GM12873 (cell line): ENCODE results near the gene C1orf35.

Source experiments
- CTCF ChIP-seq: IDR thresholded peaks from 2 replicates; pipeline ENCODE4 v1.5.1; 2012; ENCODE audit warnings: low read depth, mild to moderate bottlenecking, moderate library complexity, low read length, control low read depth; ENCODE audit not compliant: insufficient read depth; ENCODE audit errors: missing control alignments

Gene C1orf35

DNA sequence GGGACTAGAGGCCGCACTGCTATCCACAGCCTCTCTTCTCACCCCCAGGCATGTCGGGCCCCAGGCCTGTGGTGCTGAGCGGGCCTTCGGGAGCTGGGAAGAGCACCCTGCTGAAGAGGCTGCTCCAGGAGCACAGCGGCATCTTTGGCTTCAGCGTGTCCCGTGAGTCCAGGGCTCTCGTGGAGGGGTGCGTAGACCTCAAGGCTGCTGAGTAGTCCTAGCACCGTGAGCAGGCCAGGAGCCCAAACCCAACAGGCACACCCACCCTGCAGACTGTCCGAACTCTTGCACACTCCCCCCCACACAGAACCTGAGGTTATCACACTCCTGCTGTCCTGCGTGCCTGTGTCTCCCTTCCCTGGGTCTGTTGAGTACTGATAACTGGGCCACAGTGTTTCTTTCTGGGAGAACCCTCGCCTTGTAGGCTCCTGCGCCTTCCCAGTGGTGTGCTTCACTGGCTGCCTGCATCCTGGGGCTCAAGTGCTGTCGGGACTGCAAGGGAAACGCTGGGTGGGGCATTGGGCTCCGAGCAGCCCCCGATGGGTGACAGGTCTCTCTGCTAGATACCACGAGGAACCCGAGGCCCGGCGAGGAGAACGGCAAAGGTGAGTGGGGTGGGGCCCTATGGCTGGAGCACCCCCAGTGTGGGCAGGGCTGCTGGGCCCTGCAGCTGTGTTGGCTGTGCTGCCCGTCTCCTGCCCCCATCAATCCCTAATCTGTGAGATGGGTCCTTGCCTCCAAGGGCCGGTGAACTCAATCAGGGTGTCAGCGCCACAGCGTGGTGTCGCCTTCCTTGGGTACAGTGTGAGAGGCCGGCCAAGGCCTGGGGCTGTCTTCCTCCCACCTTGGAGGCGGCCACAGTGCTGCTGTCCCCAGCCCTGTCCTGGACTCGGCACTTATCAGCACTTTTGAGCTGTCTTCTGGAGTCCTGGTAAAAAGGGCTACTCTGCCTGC, 42.6 kb upstream of the C1orf35 start:
- TF ChIP-seq CTCF: no peak

GRCh38 chr1:228144993-228145343, 41.8 kb upstream of the C1orf35 start:
- TF ChIP-seq CTCF: no peak

DNA sequence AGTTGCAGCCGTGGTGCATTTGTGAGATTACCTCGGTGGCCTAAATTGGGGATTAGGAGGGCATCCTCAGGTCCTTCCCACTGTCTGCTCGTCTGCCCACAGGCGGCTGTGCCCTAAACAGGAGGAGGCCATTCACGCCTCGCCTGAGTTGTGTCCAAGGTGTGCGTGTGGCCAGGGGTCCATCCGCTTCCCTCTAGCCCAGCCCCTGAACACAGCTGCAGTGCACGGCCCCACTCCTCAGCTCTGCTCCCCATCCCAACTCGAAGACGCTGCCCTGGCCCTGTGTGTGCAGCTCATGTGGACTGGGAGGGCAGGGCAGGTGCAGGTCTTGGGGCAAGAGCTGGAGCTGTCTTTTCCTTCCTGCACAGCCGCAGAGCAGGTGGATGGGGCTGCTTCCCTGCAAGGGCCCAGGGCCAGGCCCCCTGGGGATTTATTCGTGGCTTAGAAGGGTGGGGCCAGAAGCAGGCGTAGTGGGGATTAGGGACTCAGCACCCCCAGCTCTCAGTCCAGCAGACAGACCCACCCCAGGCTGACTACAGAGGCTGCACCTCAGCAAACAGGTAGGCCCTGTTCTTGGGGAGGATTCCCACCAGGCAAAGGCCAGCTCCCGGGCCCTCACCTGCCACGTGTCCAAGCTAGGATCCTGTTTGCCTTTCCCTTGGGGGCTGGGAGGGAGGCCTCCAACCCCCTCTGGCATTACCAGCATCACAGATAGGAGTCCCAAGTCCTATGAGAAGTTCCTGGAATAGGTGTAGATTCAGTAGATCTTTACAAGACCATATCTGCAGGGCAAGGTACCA, 41.3 kb upstream of the C1orf35 start:
- TF ChIP-seq CTCF: no peak

- TF ChIP-seq CTCF: no peak
Measured at GRCh38 chr1:228143480-228144192, 40.5 kb upstream of the C1orf35 start.

DNA sequence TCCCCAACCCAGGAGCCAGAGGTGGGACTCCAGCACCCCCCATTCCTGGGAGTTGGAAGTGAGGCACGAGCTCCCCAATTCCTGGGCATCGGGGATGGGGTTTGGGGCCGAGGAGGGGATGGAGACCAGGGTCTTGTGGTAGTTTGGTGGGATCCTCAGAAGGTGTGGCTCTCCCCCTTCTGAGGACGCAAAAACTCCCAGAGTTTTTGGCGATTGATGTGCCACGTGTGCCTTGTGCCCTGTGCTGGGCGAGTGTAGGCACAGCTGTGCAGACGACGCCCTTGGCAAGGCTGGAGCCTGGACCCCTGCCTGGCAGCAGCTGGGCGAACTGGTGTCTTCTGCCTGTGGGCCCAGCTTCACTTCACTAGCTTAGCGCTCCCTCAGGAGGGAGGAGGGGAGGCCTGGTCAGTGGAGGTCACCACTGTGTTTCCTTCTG, 39.6 kb upstream of the C1orf35 start:
- TF ChIP-seq CTCF: no peak

DNA sequence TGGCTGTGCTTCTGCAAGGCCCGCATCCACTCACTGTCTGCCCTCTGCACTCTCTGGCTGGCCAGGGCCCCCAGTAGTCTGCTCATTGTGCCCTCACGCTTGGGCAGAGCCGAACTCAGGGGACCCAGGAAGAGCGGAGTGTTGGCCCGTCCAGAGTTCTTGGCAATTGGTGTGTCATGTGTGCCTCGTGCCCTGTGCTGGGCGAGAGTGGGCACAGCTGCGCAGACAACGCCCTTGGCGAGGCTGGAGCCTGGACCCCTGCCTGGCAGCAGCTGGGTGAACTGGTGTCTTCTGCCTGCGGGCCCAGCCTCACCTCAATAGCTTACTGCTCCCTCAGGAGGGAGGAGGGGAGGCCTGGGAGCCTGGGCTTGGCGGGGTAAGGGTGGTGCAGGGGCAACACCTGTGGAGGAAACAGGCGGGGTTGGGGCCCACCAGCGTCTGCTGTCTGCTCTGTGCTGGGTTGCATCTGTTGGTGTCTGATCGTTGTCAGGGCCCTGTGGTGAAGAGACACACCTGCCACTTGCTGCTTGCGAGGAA, 39.1 kb upstream of the C1orf35 start:
- TF ChIP-seq CTCF: no peak
